ENCODE measurements around the gene LNX1.
A peak's percentile ranks its signal among the peaks of the same experiment; 100 is the strongest.
"Not testable (repeated sequence)": the region's sequence is repeated elsewhere in the genome, so short reads cannot be mapped to it uniquely, and the experiment has no call there.

The LNX1 gene

DNA sequence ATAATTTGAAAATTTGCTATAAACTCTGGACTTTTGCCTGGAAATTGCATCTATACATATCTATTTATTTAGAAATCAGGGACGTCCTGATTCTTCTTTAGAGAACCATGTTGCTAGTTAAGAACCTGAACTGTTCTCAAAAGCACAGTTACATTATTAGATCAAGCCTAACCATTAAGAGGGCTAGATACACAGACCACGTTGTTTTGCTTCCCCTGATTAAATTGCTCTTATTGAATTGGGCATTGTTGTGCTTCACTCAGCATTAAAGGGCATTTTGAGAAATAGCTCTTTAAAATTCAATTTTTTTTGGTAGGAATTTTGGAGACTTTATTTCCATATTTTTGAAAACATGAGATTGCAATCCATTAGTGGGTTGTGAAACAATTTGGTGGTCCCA, 169.5 kb downstream of the LNX1 start:
- ATAC-seq: no peak
- TF ChIP-seq ARNTL (CRISPR knock-in tag; IDR thresholded peaks at IDR 0.05; ENCODE audit: borderline replicate concordance, low read depth): no peak
- peak; percentile 21; the same call in 1 of the 2 replicates for TF ChIP-seq TCF4 (CRISPR knock-in tag; IDR thresholded peaks at IDR 0.05; ENCODE audit: borderline replicate concordance)

DNA sequence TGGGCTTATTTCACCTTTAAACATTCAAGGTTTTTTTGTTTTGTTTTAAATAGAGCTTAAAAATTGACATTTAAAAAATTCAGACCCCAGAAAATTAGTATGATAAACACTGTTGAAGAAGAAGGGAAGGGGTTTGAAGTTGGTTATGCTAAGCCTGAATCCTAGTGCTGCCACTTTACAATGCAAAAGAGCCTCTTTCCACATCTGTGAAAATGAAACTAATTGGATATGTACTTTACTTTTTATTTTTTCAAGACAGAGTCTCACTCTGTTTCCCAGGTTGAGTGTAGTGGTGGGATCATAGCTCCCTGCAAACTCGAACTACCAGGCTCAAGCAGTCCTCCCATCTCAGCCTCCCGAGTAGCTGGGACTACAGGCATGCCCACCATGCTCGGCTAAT, 172.1 kb downstream of the LNX1 start:
- TF ChIP-seq CSDC2 (CRISPR knock-in tag; IDR thresholded peaks at IDR 0.05): no peak
- no peak for ATAC-seq

DNA sequence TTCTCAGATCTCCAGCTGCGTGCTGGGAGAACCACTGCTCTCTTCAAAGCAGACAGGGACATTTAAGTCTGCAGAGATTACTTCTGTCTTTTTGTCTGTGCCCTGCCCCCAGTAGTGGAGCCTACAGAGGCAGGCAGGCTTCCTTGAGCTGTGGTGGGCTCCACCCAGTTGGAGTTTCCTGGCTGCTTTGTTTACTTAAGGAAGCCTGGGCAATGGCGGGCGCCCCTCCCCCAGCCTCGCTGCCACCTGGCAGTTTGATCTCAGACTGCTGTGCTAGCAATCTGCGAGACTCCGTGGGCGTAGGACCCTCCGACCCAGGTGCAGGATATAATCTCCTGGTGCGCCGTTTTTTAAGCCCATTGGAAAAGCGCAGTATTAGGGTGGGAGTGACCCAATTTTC, 181.8 kb downstream of the LNX1 start:
- ATAC-seq: not testable (repeated sequence)
